Gastroesophageal sphincter (tissue), 4 donors: Measurements from ENCODE around the gene HOMER2. TPM values are rescaled to one million over a fixed set of nuclear protein-coding genes. Genes with fewer than 3 reads are reported as not detected.
"Not testable (repeated sequence)": the region's sequence is repeated elsewhere in the genome, so short reads cannot be mapped to it uniquely, and the experiment has no call there.

Experiments
- ATAC-seq: fragments of 150-250 bp; one replicate; pipeline ENCODE4 v1.9.1; 2016; ENCODE audit warnings: mild to moderate bottlenecking, moderate library complexity
- H3K27ac ChIP-seq, 4 donors: fragments of 200-600 bp; sonication (generic) in 3 of 4; 1 replicate in 3 of 4; 2 replicates in 1 of 4; pipeline ENCODE4 v1.5.1; 2016 to 2019
- H3K27me3 ChIP-seq: fragments of 200-600 bp; sonication (generic); one replicate; pipeline ENCODE4 v1.5.1; 2019
- H3K36me3 ChIP-seq, 2 donors: fragments of 200-600 bp; sonication (generic); one replicate each; pipeline ENCODE4 v1.5.1; 2019; ENCODE audit warnings: control low read depth in 1 of 2
- H3K4me1 ChIP-seq, 3 donors: fragments of 200-600 bp; sonication (generic); 1 replicate in 2 of 3; 2 replicates in 1 of 3; pipeline ENCODE4 v1.5.1; 2016 to 2019; ENCODE audit warnings: control low read depth in 2 of 3
- H3K4me3 ChIP-seq, 2 donors: fragments of 200-600 bp; sonication (generic); one replicate each; pipeline ENCODE4 v1.5.1; 2019; ENCODE audit warnings: mild to moderate bottlenecking in 1 of 2, moderate library complexity in 1 of 2
- H3K9me3 ChIP-seq, 3 donors: fragments of 200-600 bp; sonication (generic); one replicate each; pipeline ENCODE4 v1.5.1; 2017 to 2019; ENCODE audit warnings: control low read depth in 2 of 3
- CTCF ChIP-seq, 4 experiments: fragments of 200-600 bp in 2 of 4; fragments of 450-650 bp in 2 of 4; sonication (generic) in 1 of 4; IDR thresholded peaks; one replicate each; pipeline ENCODE4 v1.5.1; 2017 to 2019; ENCODE audit warnings: antibody characterized with exemption in 4 of 4, mild to moderate bottlenecking in 2 of 4, moderate library complexity in 2 of 4
- EP300 ChIP-seq: sonication (generic); formaldehyde crosslinking; IDR thresholded peaks from one replicate; pipeline ENCODE4 v1.6.1; 2017; ENCODE audit warnings: antibody characterized with exemption, mild to moderate bottlenecking
- POLR2A ChIP-seq, 2 donors: fragments of 450-650 bp; IDR thresholded peaks; one replicate each; pipeline ENCODE4 v1.6.1; 2017; ENCODE audit warnings: antibody characterized with exemption in 2 of 2, mild to moderate bottlenecking in 2 of 2, moderate library complexity in 1 of 2
- POLR2AphosphoS5 ChIP-seq: sonication (generic); formaldehyde crosslinking; IDR thresholded peaks from one replicate; pipeline ENCODE4 v1.6.1; 2017; ENCODE audit warnings: antibody characterized with exemption
- WGBS, 2 donors: methylation state at CpG; one replicate each; pipeline ENCODE4 v1.1.5; 2018; ENCODE audit warnings: low coverage in 1 of 2; 5-methylcytosine and 5-hydroxymethylcytosine counted together
- total RNA-seq, 4 donors: library from RNA; depleted of rRNA; stranded (reverse); fragments of >200 nt; gene quantifications; one replicate each; pipeline ENCODE4 v1.1.0, GENCODE V29; 2016

The HOMER2 gene
- total RNA-seq, 4 donors from 2014 or later, result 12.0 to 26.8 (median 17.7) TPM

- Histone ChIP-seq H3K27me3 (no peaks in the 10 kb centered on the region), H3K27ac (no peak overlapping the region), H3K4me1 (no peaks in the 10 kb centered on the region), H3K9me3 (no peaks in the 10 kb centered on the region), H3K36me3 (no peaks in the 10 kb centered on the region), H3K4me3 (no peak overlapping the region)
- ATAC-seq, result no peak
- 76 to 100% methylated on average over 3 to 7 of the region's 8 CpGs for WGBS, 2 donors
- no peak for TF ChIP-seq EP300
- no peak for TF ChIP-seq POLR2AphosphoS5
- no peak for TF ChIP-seq POLR2A (IDR thresholded peaks at IDR 0.05)
- TF ChIP-seq CTCF (IDR thresholded peaks at IDR 0.05), result no peak
Measured at GRCh38 chr15:82942691-82943090, 9.8 kb downstream of the HOMER2 start.

GRCh38 chr15:82939678-82940077, 12.8 kb downstream of the HOMER2 start:
- not testable (repeated sequence) for H3K4me3 ChIP-seq, ATAC-seq, H3K27ac ChIP-seq, H3K9me3 ChIP-seq, H3K4me1 ChIP-seq, H3K36me3 ChIP-seq, H3K27me3 ChIP-seq
- WGBS, 2 donors, result 83 to 94% methylated on average over 2 to 6 of the region's 6 CpGs

- no peaks in the 10 kb centered on the region for H3K27me3 ChIP-seq
Measured at GRCh38 chr15:82937712-82938058, 14.8 kb downstream of the HOMER2 start.

GRCh38 chr15:82936966-82937711, 15.4 kb downstream of the HOMER2 start:
- Histone ChIP-seq H3K36me3 (no peaks in the 10 kb centered on the region), H3K4me1 (no peaks in the 10 kb centered on the region), H3K4me3 (no peak overlapping the region), H3K27me3 (no peaks in the 10 kb centered on the region), H3K9me3 (no peaks in the 10 kb centered on the region), H3K27ac (no peak overlapping the region)
- ATAC-seq, result no peak
- no peak for TF ChIP-seq CTCF (IDR thresholded peaks at IDR 0.05)
- TF ChIP-seq POLR2AphosphoS5, result no peak
- no peak for TF ChIP-seq POLR2A (IDR thresholded peaks at IDR 0.05)
- TF ChIP-seq EP300, result no peak
- 48 to 63% methylated on average over 1 to 2 of the region's 4 CpGs for WGBS, 2 donors

More at GRCh38 chr15:82937712-82938058, 14.8 kb downstream of the HOMER2 start:
- Histone ChIP-seq H3K27ac (no peak overlapping the region), H3K4me3 (no peak overlapping the region), H3K36me3 (no peaks in the 10 kb centered on the region), H3K9me3 (no peaks in the 10 kb centered on the region), H3K4me1 (no peaks in the 10 kb centered on the region)
- ATAC-seq, result no peak
- TF ChIP-seq POLR2A (IDR thresholded peaks at IDR 0.05) (no peak), POLR2AphosphoS5 (no peak), EP300 (no peak), CTCF (IDR thresholded peaks at IDR 0.05) (no peak)
- WGBS, 2 donors, result 71 to 95% methylated on average over 3 to 4 of the region's 5 CpGs

- no peak for TF ChIP-seq CTCF (IDR thresholded peaks at IDR 0.05)
- TF ChIP-seq POLR2AphosphoS5, result no peak
- no peak for TF ChIP-seq POLR2A (IDR thresholded peaks at IDR 0.05)
- TF ChIP-seq EP300, result no peak
- no peak for ATAC-seq
- 88 to 100% methylated on average over 1 of the region's 1 CpG for WGBS, 2 donors
Measured at GRCh38 chr15:82935382-82935781, 17.1 kb downstream of the HOMER2 start.

More at GRCh38 chr15:82935382-82935781, 17.1 kb downstream of the HOMER2 start:
- Histone ChIP-seq H3K27ac (no peak overlapping the region), H3K27me3 (no peaks in the 10 kb centered on the region), H3K36me3 (no peaks in the 10 kb centered on the region), H3K4me3 (no peak overlapping the region), H3K4me1 (no peaks in the 10 kb centered on the region), H3K9me3 (no peaks in the 10 kb centered on the region)
